Coronary artery (tissue), 2 donors: ENCODE measurements around the gene MAD1L1.
"Not testable (repeated sequence)": the region's sequence is repeated elsewhere in the genome, so short reads cannot be mapped to it uniquely, and the experiment has no call there.

ENCODE experiments used
- DNase-seq: peaks from one replicate; pipeline ENCODE4 v3.0.0-alpha.2; 2017; ENCODE audit warnings: low spot score
- H3K27ac ChIP-seq, 2 donors: fragments of 200-600 bp; sonication (generic); one replicate each; pipeline ENCODE4 v1.5.1; 2016 to 2019
- H3K4me3 ChIP-seq: fragments of 200-600 bp; sonication (generic); 2 replicates; pipeline ENCODE4 v1.5.1; 2016; ENCODE audit warnings: mild to moderate bottlenecking, moderate library complexity
- CTCF ChIP-seq: fragments of 200-600 bp; sonication (generic); IDR thresholded peaks from one replicate; pipeline ENCODE4 v1.5.1; 2019; ENCODE audit warnings: antibody characterized with exemption

Gene MAD1L1

DNA sequence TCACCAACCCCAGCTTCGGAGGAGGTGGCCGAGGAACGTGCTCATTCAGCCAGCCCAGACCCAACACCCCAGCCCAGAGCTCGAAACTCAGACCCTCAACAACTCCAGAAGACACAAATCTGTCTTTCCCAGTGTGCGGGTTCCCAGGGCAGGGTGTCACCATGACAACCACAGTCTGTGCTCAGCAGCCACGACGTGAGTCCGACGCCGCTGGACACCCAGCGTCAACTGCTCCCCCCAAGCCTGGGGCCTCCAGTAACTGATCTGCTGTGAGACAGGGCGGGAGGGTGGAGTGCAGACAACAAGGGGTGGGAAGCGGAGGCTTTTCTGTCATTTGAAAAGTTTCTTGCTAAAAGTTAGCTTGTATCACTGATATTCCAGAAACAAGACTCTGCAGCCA is 167.2 kb downstream of the MAD1L1 start:
- no peak for TF ChIP-seq CTCF
- Histone ChIP-seq H3K4me3 (no peak overlapping the region), H3K27ac (no peak overlapping the region)
- DNase-seq, result no peak

DNA sequence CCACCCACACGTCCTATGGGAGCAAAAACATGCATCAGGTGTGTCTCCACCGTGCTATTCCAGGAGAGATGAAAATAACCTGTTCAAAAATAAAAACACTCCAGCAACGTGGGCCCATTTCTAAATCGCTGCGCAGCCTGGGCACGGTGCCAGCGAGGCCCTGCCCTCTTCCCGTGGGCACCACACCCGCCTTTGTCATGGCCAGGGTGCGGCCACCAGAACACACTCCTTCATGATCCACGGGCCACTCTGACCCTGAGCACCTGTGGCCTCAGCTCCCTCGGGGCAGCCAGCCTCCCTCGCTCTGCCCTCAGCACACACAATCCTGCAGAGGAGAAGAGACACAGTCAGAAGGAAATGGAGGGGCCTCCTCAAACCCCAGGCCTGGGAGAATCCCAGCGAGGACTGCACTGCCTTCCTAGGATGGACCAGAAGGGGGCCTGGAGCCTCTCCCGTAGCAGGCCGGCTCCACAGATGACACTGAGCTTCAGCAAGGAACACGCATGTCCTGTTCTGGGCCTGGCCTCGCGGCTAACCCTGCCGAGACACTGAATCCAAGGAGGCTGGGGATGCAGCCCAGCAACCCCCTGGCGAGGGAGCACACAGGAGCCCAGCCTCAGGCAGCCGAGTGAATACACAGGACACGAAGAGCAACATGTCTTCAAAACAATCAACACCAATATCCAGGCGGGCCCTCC is 169.0 kb downstream of the MAD1L1 start:
- no peak overlapping the region for H3K4me3 ChIP-seq
- TF ChIP-seq CTCF, result no peak
- no peak overlapping the region for H3K27ac ChIP-seq
- no peak for DNase-seq

DNA sequence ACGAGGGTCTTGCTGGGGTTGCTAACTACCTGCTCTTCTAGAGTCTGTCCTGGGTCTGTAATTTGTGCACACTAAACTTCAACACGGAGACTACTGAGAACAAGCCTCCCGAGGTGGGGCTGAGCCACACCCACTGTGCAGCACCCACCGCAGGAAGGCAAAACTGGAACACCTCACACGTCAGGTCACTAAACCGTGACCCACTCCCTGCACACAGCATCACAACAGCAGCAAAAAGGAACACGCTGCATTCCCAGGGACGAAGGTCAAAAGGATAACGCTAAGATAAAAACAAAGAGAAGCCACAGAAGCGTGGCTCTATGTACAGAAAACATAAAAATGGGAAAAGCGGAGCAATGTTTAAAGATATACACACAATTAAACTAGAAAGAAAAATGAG is 170.1 kb downstream of the MAD1L1 start:
- DNase-seq, result no peak
- no peak for TF ChIP-seq CTCF
- Histone ChIP-seq H3K4me3 (no peak overlapping the region), H3K27ac (no peak overlapping the region)

DNA sequence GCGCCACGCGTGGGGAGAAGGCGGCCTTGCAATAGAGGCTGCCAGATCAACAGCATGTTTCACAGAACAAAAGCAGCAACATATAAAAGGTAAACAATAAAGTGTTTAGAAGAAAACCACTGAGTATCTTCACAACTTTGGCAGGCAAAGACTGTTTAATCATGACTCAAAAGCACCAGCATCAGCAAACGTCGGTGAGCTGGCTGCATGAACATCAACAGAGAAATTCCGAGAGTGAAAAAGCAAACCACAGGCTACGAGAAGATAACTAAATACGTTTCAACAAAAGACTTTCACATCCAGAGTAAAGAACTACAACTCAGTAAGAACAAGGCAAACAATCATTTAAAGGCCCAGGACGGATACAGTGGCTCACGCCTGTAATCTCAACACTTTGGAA is 172.0 kb downstream of the MAD1L1 start:
- no peak overlapping the region for H3K4me3 ChIP-seq
- H3K27ac ChIP-seq, result no peak overlapping the region
- TF ChIP-seq CTCF, result no peak
- DNase-seq, result no peak

- TF ChIP-seq CTCF, result no peak
- no peak for DNase-seq
- H3K4me3 ChIP-seq, result no peak overlapping the region
- H3K27ac ChIP-seq, result no peak overlapping the region
Observed at GRCh38 chr7:2059964-2060700, 172.6 kb downstream of the MAD1L1 start.

- not testable (repeated sequence) for H3K27ac ChIP-seq, H3K4me3 ChIP-seq, DNase-seq
Observed at GRCh38 chr7:2058246-2058645, 174.5 kb downstream of the MAD1L1 start.

DNA sequence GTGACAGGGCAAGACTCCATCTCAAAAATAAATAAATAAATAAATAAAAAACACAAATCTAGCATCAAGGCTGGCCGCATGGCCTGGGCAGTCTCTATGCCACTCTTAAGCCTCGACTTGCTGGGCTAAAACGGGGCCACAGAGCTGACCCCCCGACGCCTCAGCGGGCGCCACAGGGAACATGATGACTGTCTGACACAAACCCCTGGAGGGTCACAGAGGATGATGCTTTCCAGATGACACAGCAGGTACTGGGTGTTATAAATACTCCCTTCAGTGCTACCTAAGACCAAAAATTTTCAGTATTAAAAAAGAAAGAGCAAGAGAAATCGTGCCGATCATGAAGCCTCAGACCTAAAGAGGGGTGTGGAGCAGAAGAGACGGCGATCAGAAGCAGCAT is 176.8 kb downstream of the MAD1L1 start:
- Histone ChIP-seq H3K27ac (no peak overlapping the region), H3K4me3 (no peak overlapping the region)
- TF ChIP-seq CTCF, result no peak
- no peak for DNase-seq
